Activated T-cell treated with anti-CD3 and anti-CD28 coated beads for 24 hours (primary cell): ENCODE results near the gene MACROD1.
A peak's percentile ranks its signal among the peaks of the same experiment; 100 is the strongest.
"Not testable (repeated sequence)": the region's sequence is repeated elsewhere in the genome, so short reads cannot be mapped to it uniquely, and the experiment has no call there.

Source experiments
- DNase-seq: peaks from one replicate; pipeline ENCODE4 v3.0.0-alpha.2; 2020; ENCODE audit warnings: low read depth

The MACROD1 gene

DNA sequence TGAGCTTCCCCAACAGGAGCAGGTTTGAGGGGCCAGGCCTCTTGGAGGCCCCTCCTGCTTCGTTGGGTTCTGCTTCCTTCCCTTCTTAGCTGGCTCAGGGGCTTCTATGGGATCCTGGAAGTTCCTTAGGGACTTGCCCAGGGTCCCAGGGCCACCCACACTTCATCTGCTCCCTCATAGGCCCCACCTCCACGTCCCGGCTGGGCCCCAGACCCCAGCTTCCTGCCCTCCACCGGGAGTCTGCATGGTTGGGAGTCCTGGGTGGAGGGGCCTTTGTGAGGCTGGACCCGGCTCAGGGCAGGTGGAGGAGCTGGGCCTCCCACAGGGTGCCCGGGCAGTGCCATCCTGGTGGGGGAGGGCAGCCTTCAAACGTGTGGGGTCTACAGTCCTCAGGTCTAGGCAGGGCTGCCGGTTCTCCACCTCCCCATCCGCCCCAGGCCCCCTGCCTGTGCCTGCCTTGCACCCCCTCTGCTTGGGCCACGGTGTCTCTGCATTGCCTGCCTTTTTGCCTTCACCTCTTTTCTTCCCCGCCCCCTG, 168.0 kb downstream of the MACROD1 start:
- no peak for DNase-seq

DNA sequence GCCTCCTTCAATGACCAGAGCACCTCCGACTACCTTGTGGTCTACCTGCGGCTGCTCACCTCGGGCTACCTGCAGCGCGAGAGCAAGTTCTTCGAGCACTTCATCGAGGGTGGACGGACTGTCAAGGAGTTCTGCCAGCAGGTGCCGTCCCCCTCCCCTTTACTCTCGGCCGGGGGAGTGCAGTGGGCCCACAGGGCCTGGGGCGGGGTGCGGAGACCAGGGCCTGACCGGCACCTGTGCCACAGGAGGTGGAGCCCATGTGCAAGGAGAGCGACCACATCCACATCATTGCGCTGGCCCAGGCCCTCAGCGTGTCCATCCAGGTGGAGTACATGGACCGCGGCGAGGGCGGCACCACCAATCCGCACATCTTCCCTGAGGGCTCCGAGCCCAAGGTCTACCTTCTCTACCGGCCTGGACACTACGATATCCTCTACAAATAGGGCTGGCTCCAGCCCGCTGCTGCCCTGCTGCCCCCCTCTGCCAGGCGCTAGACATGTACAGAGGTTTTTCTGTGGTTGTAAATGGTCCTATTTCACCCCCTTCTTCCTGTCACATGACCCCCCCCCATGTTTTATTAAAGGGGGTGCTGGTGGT, 168.7 kb downstream of the MACROD1 start:
- DNase-seq, result no peak

DNA sequence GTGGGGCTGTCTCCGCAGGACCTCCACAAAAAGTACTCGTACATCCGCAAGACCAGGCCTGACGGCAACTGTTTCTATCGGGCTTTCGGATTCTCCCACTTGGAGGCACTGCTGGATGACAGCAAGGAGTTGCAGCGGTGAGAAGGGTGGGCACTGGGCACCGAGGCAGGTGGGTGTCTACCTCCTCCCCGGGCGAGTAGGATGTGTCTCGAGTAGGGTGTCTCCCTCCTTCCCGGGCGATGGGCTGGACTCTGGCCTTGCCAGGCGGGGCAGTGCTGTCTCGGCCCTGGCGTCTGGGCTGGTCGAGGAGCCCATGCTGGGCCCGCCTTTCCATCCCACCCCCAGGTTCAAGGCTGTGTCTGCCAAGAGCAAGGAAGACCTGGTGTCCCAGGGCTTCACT, 169.4 kb downstream of the MACROD1 start:
- DNase-seq, result no peak

DNA sequence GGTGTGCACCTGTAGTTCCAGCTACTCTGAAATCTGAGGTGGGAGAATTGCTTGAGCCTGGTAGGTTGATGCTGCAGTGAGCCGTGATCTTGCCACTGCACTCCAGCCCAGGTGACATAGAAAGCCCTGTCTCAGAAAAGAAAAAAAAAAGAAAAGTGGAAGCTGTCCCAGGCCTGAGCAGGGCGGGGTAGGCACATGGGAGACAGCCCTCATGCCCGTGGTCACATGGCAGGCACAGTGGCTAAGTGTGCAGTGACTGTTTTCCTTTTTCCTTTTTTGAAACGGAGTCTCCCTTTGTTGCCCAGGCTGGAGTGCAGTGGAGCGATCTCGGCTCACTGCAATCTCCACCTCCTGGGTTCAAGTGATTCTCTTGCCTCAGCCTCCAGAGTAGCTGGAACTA, 171.9 kb downstream of the MACROD1 start:
- DNase-seq, result no peak

DNA sequence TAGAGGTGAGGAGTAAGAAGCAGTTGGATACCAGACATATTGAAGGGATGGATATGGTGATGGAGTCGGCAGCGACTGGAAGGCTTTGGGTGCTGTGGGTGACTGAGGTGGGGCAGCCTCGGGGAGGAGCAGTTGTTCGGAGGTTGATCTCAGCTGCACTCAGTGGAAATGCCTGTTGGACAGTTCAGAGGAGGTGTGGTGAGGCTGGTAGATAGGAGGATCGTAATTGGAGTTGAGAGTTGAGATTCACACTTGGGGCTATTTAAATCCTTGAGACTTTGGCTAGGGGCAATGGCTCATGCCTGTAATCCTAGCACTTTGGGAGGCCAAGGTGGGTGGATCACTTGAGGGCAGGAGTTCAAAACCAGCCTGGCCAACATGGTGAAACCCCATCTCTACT, 172.8 kb downstream of the MACROD1 start:
- no peak for DNase-seq

DNA sequence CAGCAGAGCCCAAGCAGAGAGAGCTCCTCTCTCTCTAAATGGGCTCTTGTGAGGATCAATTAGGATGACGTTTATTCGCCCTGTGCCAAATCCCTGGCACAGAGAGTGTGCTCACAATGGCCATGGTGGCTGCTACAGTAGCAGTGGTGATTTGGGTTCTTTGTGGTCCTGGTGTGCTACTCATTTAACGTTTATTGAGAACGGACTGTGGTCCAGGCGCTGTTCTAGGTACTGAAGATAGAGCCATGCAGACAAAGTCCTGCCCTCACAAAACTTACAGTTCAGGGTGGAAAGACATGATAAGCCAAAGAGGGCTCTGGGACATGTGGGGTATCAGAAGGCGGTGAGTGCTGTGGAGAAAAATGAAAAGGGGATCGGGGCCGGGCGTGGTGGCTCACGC, 174.4 kb downstream of the MACROD1 start:
- DNase-seq, result no peak

DNA sequence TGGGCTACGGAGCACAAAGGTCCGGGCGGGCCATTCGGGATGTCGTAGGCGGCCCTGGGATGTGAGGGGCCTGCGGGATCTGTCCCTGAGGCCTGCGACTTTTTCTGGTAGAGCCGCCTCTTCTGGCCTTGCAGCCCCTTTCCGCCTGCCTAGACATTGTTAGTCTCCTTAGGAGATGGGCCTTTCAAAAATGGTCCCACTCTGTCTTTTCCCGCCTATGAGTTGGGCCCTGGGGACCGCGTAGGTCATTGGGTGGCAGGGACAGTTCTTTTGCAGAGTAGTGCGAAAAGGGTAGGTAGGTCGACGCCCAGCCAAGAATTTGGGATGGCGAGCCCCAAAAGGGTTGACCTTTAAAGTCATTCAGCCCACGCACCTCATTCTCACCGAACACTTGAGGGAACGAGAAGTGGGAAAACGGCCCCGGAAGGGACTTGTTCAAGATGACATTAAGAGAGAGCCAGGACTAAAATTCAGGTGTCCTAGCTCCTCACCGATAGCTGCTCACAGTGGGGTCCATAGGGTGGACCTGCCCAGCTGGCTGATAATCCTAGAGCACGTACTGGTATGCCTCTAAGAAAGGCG, 178.9 kb downstream of the MACROD1 start:
- DNase-seq, result no peak

DNA sequence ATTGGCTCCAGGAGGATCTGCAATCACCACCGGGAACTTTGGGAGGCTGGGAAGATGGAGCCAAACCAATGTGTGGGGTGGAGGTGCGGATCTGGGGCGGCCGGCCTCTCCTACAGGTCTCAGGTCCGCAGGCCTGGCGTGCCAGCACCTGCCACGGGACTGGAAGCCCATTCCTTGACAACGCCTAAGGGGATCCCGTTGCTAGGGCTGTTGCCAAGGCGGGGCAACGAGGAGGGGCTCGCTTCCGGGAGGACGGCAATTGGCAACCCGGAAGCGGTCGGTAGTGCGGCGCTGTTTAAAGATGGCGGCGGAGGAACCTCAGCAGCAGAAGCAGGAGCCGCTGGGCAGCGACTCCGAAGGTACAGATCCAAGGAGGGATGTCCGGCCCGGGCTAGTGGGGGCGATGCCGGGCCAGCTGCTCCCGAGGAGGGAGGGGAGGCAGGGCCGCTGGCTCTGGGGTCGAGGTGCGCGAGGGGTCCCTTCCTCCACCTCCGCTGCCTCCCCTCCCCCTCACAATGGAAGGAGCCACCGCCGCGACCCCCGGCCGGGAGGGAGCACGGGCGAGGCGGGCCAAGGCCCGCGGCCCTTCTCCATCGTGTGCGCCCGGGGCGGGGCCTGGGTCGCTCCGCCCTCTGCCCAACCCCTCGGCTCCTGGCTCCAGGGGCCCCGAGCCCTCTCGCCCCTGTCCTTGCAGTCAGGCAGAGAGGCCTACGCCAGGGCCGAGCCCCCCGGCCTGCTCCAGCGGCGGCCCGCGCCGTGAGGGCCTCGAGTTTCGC, 179.6 kb downstream of the MACROD1 start, which contains the start of gene OTUB1:
TSS of gene OTUB1 (plus strand) at position 283 of the 776 bp plus-strand sequence. CDS start at position 302, 19 bp downstream.
- DNase-seq, result peak; percentile 82

DNA sequence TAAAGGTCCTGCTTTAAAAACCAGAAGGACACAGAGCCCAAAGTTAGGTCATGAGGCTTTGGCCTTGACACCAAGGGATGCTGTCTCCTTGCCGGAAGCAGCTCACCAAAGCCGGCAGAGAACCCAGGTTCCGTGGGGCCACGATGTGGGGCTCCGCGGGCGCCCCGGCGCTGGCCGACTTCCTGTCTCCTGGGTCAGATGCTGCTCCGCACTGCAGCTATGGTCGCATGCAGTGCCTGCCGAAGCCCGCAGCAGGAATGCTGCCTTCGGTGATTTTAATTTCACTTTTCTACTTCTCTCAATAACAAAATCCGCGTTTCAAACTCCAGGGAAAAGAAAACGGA, 180.1 kb downstream of the MACROD1 start:
- DNase-seq, result peak; percentile 64

DNA sequence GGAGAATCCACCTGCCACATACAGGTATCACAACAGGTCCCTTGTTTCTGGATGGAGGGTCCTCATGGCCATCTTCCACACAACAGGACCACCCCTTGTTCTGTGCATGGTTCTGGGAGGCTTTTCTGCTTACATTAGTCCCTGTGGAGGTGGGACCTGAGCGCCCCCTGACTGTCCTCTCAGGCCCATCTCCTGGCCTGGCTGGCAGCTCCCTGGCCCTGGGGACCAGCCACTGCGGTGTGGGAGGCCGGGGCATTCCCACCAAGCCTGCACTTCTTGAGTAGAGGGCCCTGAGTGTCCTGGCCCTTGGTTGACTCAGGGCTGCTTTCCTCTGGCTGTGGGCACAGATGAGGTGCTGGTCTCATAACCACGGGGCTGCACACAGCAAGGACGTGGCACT, 186.5 kb downstream of the MACROD1 start:
- no peak for DNase-seq

DNA sequence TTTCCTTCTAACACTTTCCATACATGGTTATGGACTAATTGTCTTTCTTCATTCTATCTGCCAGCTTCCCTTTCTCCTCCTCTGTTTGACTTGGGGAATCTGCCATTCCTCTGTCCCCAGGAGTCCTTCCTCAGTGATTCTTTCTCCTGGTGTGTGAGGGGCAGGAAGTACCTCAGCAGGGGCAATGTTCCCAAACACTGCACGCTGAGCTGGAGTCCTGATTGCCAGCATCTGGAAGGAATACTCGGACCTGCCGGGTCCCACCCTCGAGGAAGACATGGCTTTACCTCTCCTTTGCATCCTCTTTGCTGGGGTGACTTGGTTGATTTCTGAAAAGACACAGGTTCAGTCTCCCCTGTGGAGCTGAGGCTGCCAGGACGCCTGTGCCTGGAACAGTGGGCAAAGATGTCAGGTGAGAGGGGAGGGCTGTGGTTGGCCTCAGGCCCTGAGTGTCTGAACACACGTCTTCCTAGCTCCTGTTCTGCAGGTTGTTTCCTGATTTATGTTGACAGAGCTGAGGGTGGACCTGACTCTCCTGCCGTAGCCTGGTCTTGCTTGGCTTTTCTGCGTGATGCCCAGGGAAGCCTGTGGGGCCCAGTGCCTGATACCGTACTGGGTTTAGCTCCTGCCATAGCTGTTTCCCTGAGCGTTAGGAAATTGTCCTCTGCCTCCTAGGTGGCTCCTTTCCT, 187.2 kb downstream of the MACROD1 start:
- no peak for DNase-seq

DNA sequence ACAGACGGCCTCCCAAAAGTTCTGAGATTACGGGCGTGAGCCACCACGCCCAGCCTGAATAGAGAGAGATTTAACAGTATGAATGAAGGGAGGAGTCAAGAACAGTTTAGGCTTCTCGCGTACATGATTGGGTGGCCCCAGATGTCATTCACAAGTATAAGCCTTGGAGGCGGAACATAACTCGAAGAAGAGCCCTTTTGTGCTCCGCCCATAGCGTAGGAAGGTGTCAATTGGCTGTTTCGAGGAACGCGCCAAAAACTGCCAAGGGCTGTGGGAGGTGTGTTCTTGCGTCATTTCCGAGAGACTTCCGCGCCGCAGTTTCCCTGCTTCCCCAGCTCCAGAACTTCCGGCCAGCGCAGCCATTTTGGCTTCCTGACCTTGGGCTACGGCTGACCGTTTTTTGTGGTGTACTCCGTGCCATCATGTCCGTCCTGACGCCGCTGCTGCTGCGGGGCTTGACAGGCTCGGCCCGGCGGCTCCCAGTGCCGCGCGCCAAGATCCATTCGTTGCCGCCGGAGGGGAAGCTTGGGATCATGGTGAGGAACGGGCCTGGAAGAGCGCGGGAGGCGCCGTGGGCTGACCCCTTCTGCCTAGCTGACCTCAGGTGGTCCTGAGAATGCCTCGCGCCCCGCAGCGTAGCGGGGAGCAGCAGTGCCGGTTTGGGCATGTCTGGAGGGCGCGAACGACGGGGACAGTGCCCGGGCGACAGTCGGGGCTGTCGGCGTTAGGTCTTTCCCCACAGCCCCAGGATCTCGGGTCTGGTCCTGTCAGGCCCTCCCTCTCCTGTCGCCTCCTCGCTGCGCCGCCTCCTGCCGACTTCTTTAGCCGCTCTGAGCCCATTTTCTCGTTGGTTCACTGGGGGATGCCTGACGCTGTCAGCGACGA, 191.4 kb downstream of the MACROD1 start, which contains the start of gene COX8A:
TSS of gene COX8A (plus strand) at position 362 of the 885 bp plus-strand sequence. CDS start at position 423, 61 bp downstream.
- DNase-seq, result peak; percentile 94

DNA sequence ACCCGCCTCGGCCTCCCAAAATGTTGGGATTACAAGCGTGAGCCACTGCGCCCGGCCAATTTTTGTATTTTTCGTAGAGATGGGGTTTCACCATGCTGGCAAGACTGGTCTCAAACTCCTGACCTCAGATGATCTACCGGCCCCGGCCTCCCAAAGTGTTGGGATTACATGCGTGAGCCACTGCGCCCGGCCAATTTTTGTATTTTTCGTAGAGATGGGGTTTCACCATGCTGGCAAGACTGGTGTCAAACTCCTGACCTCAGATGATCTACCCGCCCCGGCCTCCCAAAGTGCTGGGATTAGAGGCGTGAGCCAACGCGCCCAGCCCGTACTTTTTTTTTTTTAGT, 192.0 kb downstream of the MACROD1 start:
- not testable (repeated sequence) for DNase-seq

DNA sequence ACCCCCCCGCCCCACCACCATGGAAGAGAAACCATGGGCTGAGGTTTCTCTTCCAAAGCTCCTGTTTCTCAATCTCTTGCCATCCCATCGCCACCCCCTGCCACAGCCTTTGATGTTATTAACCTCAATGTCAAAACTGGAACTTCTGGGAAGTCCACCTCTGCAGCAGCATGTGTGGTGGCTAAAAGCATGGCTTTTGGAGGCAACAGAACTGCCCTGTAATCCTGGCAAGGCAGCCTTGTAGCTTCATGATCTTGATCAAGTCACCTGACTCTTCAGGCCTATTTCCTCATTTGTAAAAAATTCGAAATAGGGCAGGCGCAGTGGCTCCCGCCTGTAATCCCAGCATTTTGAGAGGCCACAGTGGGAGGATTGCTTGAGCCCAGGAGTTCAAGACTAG, 195.0 kb downstream of the MACROD1 start:
- no peak for DNase-seq

DNA sequence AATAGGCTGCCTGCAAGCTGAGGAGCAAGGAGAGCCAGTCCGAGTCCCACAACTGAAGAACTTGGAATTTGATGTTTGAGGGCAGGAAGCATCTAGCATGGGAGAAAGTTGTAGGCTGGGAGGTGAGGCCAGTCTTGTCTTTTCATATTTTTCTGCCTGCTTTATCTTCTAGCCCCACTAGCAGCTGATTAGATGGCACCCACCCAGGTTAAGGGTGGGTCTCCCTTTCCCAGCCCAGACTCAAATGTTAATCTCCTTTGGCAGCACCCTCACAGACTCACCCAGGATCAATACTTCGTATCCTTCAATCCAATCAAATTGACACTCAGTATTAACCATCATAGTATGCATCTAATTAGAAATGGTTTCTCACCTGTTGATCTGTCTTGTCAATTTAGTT, 196.5 kb downstream of the MACROD1 start:
- DNase-seq, result no peak

DNA sequence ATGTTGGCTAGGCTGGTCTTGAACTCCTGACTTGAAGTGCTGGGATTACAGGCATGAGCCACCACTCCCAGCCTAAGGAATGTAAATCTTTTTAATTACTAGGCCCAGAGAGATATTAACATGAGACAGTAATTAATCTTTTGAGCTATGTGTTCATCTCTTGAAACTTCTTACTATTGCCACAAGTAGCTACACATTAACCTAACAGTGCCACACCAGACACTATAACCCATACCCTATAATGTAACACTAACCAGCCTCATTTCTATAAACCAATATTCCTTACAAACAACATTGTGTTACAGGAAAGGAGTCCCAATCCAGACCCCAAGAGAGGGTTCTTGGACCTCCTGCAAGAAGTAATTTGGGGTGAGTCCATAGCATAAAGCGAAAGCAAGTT, 199.5 kb downstream of the MACROD1 start:
- DNase-seq, result no peak

DNA sequence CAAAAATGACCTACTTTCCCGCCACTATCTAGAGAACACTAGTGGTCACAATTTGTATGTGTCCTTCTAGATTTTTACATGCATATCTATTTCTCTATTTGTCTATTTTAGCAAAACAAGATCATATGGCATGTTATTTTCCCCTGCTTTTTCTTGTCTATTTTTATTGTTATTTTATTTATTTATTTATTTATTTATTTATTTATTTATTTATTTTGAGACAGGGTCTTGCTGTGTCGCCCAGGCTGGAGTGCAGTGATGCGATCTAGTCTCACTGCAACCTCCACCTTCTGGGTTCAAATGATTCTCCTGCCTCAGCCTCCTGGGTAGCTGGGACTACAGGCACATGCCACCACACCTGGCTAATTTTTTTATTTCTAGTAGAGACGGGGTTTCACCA, 202.0 kb downstream of the MACROD1 start:
- DNase-seq, result not testable (repeated sequence)

DNA sequence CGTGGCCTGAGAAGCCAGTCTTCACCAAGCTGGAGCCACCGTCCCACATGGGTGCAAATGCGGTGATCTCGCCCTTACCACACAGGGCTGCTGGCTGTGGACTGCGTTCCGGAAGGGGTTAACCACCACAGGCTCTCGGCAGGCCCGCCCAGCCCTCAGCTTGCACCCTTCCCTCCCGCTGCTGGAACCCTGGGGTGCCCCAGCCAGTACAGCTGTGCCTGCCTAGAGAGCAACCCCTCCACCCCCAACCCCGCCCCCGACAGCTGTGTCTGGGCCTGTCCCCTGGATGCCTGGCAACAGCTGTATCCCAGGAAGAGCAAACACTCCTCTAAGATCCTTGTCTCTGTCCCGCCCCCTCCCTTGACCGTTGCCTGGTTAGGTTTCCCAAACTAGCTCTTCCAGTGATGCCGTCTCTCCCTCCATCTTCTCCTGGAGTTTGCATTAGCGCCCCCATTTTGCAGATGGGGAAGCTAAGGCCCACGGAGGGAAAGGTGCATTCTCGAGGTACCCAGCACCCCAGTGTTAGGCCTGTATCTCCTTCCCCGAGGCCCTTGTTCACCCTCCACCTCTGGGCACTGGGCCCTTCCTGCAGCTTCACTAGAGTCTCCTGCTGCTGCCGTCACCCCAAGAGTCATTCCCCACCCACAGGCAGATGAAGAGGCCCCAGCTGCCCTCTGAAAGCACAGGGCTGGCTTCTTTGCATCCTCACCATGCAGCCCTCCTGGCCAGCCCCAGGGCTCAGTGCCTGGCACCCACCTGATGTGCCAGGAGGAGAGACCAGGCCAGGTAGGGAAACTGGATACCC, 204.1 kb downstream of the MACROD1 start:
- no peak for DNase-seq

DNA sequence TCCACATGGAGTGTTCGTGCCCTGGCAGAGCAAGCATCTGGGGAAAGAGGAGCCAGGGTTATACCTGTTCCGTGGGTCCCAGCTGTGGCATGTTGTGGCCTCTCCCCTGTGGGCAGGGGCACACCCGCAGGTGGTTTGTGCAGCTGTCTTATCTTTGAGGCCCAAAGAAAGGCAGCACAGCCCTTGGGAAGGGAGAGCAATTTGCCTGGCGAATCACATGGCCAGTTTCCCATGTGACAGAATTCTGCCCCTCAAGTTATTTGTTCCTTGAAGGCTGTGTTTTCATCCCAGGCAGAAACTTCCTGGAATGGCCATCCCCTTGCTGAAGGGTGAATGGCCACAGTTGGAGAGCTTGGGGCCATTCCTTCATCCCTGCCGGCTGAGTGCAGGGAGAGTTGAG, 207.9 kb downstream of the MACROD1 start:
- no peak for DNase-seq

DNA sequence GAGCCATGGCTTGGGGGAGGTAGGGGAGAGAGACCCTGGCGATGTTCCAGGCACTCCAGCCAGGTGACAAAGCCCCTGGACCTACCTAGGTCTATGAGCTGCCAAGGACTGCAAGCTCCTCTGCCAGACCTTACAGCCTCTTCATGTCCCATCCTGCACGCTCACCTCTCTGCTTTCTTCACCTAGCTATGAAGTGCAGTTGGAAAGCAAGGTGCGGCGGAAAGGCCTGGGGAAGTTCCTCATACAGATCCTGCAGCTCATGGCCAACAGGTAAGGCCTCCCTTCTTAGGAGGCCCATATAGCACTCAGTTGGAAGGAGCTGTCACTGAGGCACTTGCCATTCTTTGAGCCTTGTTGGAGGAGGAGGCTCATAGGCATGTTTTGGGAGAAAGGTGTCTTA, 213.3 kb downstream of the MACROD1 start:
- no peak for DNase-seq
